HEK293 (cell line): ENCODE data around the gene RRM1.

Source experiments
- CTCF ChIA-PET: fragments of 350-600 bp; formaldehyde crosslinking; extraction: SDS; loops from one replicate; lab custom pipeline; 2021; ENCODE audit warnings: antibody characterized with exemption; lab: Yijun Ruan, JAX
- POLR2A ChIA-PET: fragments of 300-600 bp; formaldehyde crosslinking; extraction: SDS; loops from one replicate; lab custom pipeline; 2020; ENCODE audit warnings: antibody characterized with exemption, inconsistent platforms; lab: Yijun Ruan, JAX
- H3K27ac ChIP-seq: fragments of 200-500 bp; sonication (Bioruptor generic); 2 replicates; pipeline ENCODE4 v1.5.1; 2014; ENCODE audit warnings: low read depth, low read length, control low read depth, inconsistent platforms; ENCODE audit errors: extremely low read depth
- H3K36me3 ChIP-seq, 2 experiments: fragments of 200-500 bp in 1 of 2; sonication (Bioruptor generic) in 1 of 2; 1 replicate in 1 of 2; 2 replicates in 1 of 2; pipeline ENCODE4 v1.5.1; 2014 to 2017; ENCODE audit warnings: inconsistent platforms in 2 of 2, low read length in 2 of 2; ENCODE audit not compliant: control insufficient read depth in 2 of 2, insufficient read depth in 1 of 2
- H3K4me1 ChIP-seq: fragments of 200-500 bp; sonication (Bioruptor generic); 2 replicates; pipeline ENCODE4 v1.5.1; 2014; ENCODE audit warnings: mild to moderate bottlenecking, low read length, inconsistent platforms; ENCODE audit not compliant: control insufficient read depth, insufficient read depth
- H3K4me3 ChIP-seq: 2 replicates; pipeline ENCODE4 v1.5.1; 2011; ENCODE audit warnings: low read depth, mild to moderate bottlenecking, control low read depth, low read length, moderate library complexity
- H3K9me3 ChIP-seq: fragments of 200-500 bp; sonication (Bioruptor generic); 2 replicates; pipeline ENCODE4 v1.5.1; 2014; ENCODE audit warnings: low read depth, low read length, inconsistent platforms; ENCODE audit not compliant: control insufficient read depth, insufficient read depth
- ATF2 ChIP-seq: fragments of 450-650 bp; formaldehyde crosslinking; IDR thresholded peaks from 2 replicates; pipeline ENCODE4 v1.5.1; 2016; ENCODE audit warnings: missing biosample characterization, missing genetic modification characterization, low read depth
- HIC1 ChIP-seq: fragments of 450-650 bp; formaldehyde crosslinking; IDR thresholded peaks from 2 replicates; pipeline ENCODE4 v1.5.1; 2016; ENCODE audit warnings: missing biosample characterization, missing genetic modification characterization
- HOXA7 ChIP-seq: sonication (generic); formaldehyde crosslinking; IDR thresholded peaks from 2 replicates; pipeline ENCODE4 v1.8.1; 2022; ENCODE audit warnings: missing genetic modification reagents, borderline replicate concordance
- IKZF3 ChIP-seq: fragments of 450-650 bp; IDR thresholded peaks from 2 replicates; pipeline ENCODE4 v1.5.0; 2018; ENCODE audit warnings: missing biosample characterization, mild to moderate bottlenecking, missing genetic modification characterization, moderate library complexity
- KLF7 ChIP-seq: fragments of 450-650 bp; formaldehyde crosslinking; IDR thresholded peaks from 2 replicates; pipeline ENCODE4 v1.5.1; 2016; ENCODE audit warnings: missing biosample characterization, missing genetic modification characterization, borderline replicate concordance
- PATZ1 ChIP-seq: fragments of 450-650 bp; formaldehyde crosslinking; IDR thresholded peaks from 2 replicates; pipeline ENCODE4 v1.5.1; 2016; ENCODE audit warnings: missing biosample characterization, missing genetic modification characterization
- SCRT1 ChIP-seq: fragments of 450-650 bp; formaldehyde crosslinking; IDR thresholded peaks from 2 replicates; pipeline ENCODE4 v1.5.1; 2016; ENCODE audit warnings: missing biosample characterization, missing genetic modification characterization, borderline replicate concordance
- YY1 ChIP-seq: fragments of 450-650 bp; formaldehyde crosslinking; IDR thresholded peaks from 2 replicates; pipeline ENCODE4 v1.5.1; 2018; ENCODE audit warnings: missing biosample characterization, missing genetic modification characterization
- ZFP3 ChIP-seq: fragments of 450-650 bp; formaldehyde crosslinking; IDR thresholded peaks from 2 replicates; pipeline ENCODE4 v1.5.1; 2016; ENCODE audit warnings: low read depth, missing biosample characterization, missing genetic modification characterization
- ZFP69B ChIP-seq: fragments of 450-650 bp; formaldehyde crosslinking; IDR thresholded peaks from 2 replicates; pipeline ENCODE4 v1.5.1; 2016; ENCODE audit warnings: missing biosample characterization, missing genetic modification characterization
- ZIC2 ChIP-seq: fragments of 450-650 bp; formaldehyde crosslinking; IDR thresholded peaks from 2 replicates; pipeline ENCODE4 v1.5.1; 2016; ENCODE audit warnings: missing biosample characterization, missing genetic modification characterization
- ZNF138 ChIP-seq: fragments of 450-650 bp; formaldehyde crosslinking; IDR thresholded peaks from 2 replicates; pipeline ENCODE4 v1.5.1; 2016; ENCODE audit warnings: missing biosample characterization, missing genetic modification characterization, borderline replicate concordance
- ZNF184 ChIP-seq: fragments of 450-650 bp; IDR thresholded peaks from 2 replicates; pipeline ENCODE4 v1.5.1; 2018; ENCODE audit warnings: missing biosample characterization, mild to moderate bottlenecking, missing genetic modification characterization
- ZNF2 ChIP-seq: fragments of 450-650 bp; formaldehyde crosslinking; IDR thresholded peaks from 2 replicates; pipeline ENCODE4 v1.5.1; 2016; ENCODE audit warnings: missing biosample characterization, missing genetic modification characterization
- ZNF221 ChIP-seq: fragments of 450-650 bp; formaldehyde crosslinking; IDR thresholded peaks from 2 replicates; pipeline ENCODE4 v1.5.1; 2017; ENCODE audit warnings: missing biosample characterization, missing genetic modification characterization, borderline replicate concordance
- ZNF280C ChIP-seq: fragments of 450-650 bp; formaldehyde crosslinking; IDR thresholded peaks from 2 replicates; pipeline ENCODE4 v1.5.1; 2016; ENCODE audit warnings: missing biosample characterization, missing genetic modification characterization
- ZNF341 ChIP-seq: fragments of 450-650 bp; formaldehyde crosslinking; IDR thresholded peaks from 2 replicates; pipeline ENCODE4; 2016; ENCODE audit warnings: low read depth, missing biosample characterization, missing genetic modification characterization
- ZNF391 ChIP-seq: fragments of 450-650 bp; formaldehyde crosslinking; IDR thresholded peaks from 2 replicates; pipeline ENCODE4 v1.5.1; 2016; ENCODE audit warnings: low read depth, missing biosample characterization, missing genetic modification characterization, borderline replicate concordance
- ZNF394 ChIP-seq: fragments of 450-650 bp; formaldehyde crosslinking; IDR thresholded peaks from 2 replicates; pipeline ENCODE4 v1.5.1; 2016; ENCODE audit warnings: missing biosample characterization, missing genetic modification characterization, mild to moderate bottlenecking, moderate library complexity, borderline replicate concordance
- ZNF423 ChIP-seq: fragments of 450-650 bp; formaldehyde crosslinking; IDR thresholded peaks from 2 replicates; pipeline ENCODE4 v1.5.1; 2016; ENCODE audit warnings: missing biosample characterization, missing genetic modification characterization
- ZNF501 ChIP-seq: fragments of 450-650 bp; formaldehyde crosslinking; IDR thresholded peaks from 2 replicates; pipeline ENCODE4 v1.5.1; 2016; ENCODE audit warnings: missing biosample characterization, missing genetic modification characterization
- ZNF510 ChIP-seq: fragments of 450-650 bp; formaldehyde crosslinking; IDR thresholded peaks from 2 replicates; pipeline ENCODE4 v1.5.1; 2018; ENCODE audit warnings: mild to moderate bottlenecking, missing genetic modification characterization, missing biosample characterization; ENCODE audit not compliant: insufficient replicate concordance
- ZNF645 ChIP-seq: fragments of 450-650 bp; formaldehyde crosslinking; IDR thresholded peaks from 2 replicates; pipeline ENCODE4; 2016; ENCODE audit warnings: missing biosample characterization, missing genetic modification characterization
- ZNF677 ChIP-seq: fragments of 450-650 bp; IDR thresholded peaks from 2 replicates; pipeline ENCODE4 v1.5.0; 2018; ENCODE audit warnings: missing biosample characterization, mild to moderate bottlenecking, missing genetic modification characterization, moderate library complexity
- ZNF76 ChIP-seq: fragments of 450-650 bp; formaldehyde crosslinking; IDR thresholded peaks from 2 replicates; pipeline ENCODE4; 2016; ENCODE audit warnings: low read depth, missing biosample characterization, missing genetic modification characterization, borderline replicate concordance
- ZNF768 ChIP-seq: fragments of 450-650 bp; formaldehyde crosslinking; IDR thresholded peaks from 2 replicates; pipeline ENCODE4 v1.5.1; 2018; ENCODE audit warnings: missing biosample characterization, mild to moderate bottlenecking, missing genetic modification characterization
- ZNF776 ChIP-seq: fragments of 450-650 bp; formaldehyde crosslinking; IDR thresholded peaks from 2 replicates; pipeline ENCODE4 v1.5.0; 2017; ENCODE audit warnings: missing biosample characterization, missing genetic modification characterization, borderline replicate concordance

The RRM1 gene

GRCh38 chr11:4094348-4095291, at the start of gene RRM1:
Gene RRM1 (plus strand): TSS chr11:4094799. CDS start chr11:4095013, 214 bp downstream.
- Histone ChIP-seq H3K4me1 (peaks cover 4% of the 10 kb centered on the region; the same call in 1 of the 2 replicates), H3K4me3 (peak within 1 kb of the TSS; percentile 98), H3K36me3 (peaks cover 0 to 38% of the 10 kb centered on the region in 2 experiments; a peak in 1 of 3 replicates), H3K9me3 (no peaks in the 10 kb centered on the region), H3K27ac (peak within 1 kb of the TSS; percentile 85)
- ChIA-PET POLR2A (interaction anchor here (0.5 to 0.9 kb wide), 2 partner anchors 9 to 175 kb away, joined by 3 to 4 read pairs; no protein-coding TSS in a partner anchor), CTCF (interaction anchor here (0.7 to 1.5 kb wide), 3 partner anchors 11 to 240 kb away, joined by 3 read pairs; partner anchors contain the start of gene STIM1)
- no peak for TF ChIP-seq ZNF184
- TF ChIP-seq IKZF3 (tag by site-specific recombination): peak; percentile 25; the same call in 1 of the 2 replicates
- TF ChIP-seq ZNF76: peak; percentile 96
- no peak; the same call in 1 of the 2 replicates for TF ChIP-seq ZFP69B (tag by site-specific recombination)
- TF ChIP-seq YY1 (tag by site-specific recombination): peak; percentile 98
- TF ChIP-seq ZNF501 (tag by site-specific recombination): peak; percentile 83
- TF ChIP-seq ZNF423 (tag by site-specific recombination): no peak
- TF ChIP-seq ZNF768 (tag by site-specific recombination): no peak
- peak; percentile 67 for TF ChIP-seq PATZ1
- TF ChIP-seq ZNF510 (tag by site-specific recombination): no peak
- TF ChIP-seq ATF2 (tag by site-specific recombination): peak; percentile 85
- no peak for TF ChIP-seq ZNF138
- TF ChIP-seq HIC1: no peak
- TF ChIP-seq SCRT1 (tag by site-specific recombination): peak; percentile 66
- TF ChIP-seq ZNF391 (tag by site-specific recombination): peak; percentile 73; the same call in 1 of the 2 replicates
- TF ChIP-seq ZNF394 (tag by site-specific recombination): 0 out of 2 replicates have a peak, but pooled peaks have one; percentile 58
- TF ChIP-seq ZFP3 (tag by site-specific recombination): no peak
- no peak for TF ChIP-seq ZNF776 (tag by site-specific recombination)
- peak; percentile 51; the same call in 1 of the 2 replicates for TF ChIP-seq KLF7 (tag by site-specific recombination)
- TF ChIP-seq HOXA7: no peak
- peak; percentile 65; the same call in 1 of the 2 replicates for TF ChIP-seq ZNF2 (tag by site-specific recombination)
- TF ChIP-seq ZNF645: no peak
- no peak for TF ChIP-seq ZNF341 (tag by site-specific recombination)
- no peak for TF ChIP-seq ZNF677
- no peak for TF ChIP-seq ZNF221
- TF ChIP-seq ZIC2 (tag by site-specific recombination): peak; percentile 30
- TF ChIP-seq ZNF280C (tag by site-specific recombination): no peak
